Measurements from ENCODE around the gene ZNF503.
"Not testable (repeated sequence)": the region's sequence is repeated elsewhere in the genome, so short reads cannot be mapped to it uniquely, and the experiment has no call there.

The ZNF503 gene

DNA sequence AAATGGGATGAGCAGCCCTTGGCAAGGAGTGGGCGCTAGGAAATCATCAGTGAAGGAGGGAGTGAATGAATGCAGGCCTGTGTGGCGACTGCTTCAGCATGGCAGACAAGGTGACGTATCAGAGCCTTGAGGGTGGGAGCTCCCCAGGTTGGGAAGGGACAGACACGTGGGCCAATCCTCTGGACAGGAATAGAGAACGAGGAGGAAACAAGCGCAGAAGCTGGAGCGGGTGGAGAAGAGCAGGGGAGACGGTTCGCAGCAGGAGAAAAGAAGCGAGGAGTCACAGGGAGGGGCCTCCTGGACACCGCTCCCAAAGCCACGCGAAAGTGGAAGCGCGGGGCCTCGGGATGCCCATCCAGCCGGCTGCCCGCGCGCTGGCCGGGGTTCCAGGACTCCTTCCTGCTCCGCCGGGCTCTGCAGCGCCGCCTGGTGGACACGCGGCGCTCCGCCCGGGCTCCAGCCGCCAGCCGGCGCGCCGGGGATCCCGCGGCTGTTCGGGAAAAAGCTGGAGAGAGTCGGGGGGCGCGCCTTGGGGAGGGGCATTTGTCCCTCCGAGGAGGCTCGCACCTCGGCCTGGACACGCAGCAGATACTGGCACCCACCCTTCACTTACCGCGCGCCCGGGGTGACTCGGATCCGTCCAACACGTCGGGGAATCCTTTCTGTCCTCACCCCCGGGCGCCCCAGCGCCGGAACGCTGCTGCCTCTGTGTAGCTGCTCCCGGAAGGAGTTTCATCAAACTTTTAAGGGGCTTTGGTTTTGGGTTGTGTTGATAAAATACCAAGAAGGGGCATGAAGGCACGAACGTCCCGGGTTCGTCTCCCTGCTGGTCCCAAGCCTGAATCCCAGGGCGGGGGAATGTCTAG is 6.3 kb downstream of the ZNF503 start:
- DNase-seq (ENCODE audit: low spot score), result no peak

DNA sequence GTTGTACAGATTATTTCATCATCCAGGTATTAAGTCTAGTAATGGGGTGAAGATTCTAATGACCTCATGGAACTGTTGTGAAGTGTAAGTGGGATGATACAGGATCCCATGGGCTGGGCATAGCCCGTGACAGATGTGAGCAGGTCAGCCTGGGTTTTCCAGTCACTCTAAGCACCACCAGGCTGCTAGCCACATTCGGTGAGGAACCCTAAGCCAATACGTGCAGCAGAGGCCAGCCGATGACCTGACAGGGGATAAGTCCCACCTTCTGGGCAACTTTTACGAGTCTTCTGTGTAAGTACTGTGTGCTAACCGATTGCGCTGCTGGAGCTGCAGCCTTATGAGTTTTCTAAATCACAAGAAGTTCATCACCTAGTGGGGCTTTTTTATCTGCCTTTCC is 7.3 kb downstream of the ZNF503 start:
- no peak for DNase-seq (ENCODE audit: low spot score)

DNA sequence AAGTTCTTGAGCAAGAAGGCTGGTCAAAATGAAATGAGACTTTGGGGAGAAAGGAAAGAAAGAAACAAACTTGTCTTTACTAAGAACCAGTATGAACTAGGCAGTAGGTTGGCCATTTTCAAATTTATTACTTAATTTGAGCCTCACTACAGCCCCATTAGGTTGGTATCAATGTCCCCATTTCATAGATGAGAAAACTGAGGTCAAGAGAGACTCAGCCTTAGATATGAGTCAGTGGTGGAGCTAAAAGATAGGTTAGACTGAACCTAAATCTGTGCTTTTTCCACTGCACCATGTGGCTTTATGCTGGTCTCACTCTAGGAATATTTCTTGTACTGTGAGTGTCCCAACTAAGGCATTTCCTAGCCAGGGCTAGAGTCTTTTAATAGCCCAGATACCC is 8.8 kb downstream of the ZNF503 start:
- DNase-seq (ENCODE audit: low spot score), result no peak

DNA sequence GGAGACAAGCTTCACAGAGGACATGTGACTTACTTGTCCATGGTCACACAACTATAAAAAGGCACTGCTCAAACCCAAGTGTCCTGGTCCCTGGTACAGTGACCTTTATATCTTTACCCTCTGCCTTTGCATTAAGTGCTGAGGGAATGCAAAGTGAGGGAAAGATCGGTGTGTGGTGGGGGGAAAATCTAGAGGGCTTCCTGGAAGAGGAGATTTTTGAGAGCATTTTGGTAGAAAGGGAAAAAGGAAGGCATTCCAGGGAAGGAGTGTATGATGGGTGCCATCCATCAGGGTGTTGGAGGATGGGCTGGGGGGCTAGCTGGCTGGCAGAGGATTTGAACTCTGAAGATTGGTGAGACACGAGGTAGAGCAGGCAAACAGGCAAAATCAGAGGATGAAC is 9.3 kb downstream of the ZNF503 start:
- no peak for DNase-seq (ENCODE audit: low spot score)

DNA sequence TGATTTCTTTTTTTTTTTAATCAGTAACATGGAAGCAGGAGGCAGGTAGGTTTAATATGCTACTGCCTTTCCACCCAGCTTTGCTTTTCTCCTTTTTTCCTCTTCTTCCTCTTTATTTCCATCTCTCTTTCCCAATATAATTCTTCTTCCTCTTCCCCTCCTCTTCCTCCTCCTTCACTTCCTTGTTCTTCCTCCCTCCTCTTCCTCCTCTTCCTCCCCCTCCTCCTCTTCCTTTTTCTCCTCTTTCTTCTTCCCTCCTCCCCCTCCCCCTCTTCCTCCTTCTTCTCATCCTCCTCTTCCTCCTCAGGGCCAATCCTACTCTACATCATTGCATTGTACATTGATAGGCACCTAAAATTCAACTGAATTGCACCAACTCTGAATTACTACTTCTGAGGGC is 11.4 kb downstream of the ZNF503 start:
- DNase-seq (ENCODE audit: low spot score), result no peak

DNA sequence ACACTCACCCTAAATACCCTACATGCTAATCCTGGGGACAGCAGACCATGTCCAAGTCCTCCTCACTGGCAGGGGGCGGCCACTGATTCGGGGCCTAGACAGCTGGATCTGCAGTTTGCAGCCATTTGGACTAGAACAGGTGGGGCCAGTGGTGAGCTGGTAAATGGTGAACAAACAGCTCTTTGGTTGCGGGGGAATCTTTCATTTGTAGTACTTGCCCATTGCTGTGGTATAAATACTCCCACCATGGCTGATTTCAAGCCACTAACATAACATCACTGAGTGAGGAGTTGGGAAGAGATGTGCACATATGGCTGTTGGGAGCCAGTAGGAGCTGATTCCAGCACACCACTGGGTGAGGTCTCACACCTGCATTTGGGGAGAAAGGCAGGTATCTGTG is 13.5 kb downstream of the ZNF503 start:
- no peak for DNase-seq (ENCODE audit: low spot score)

GRCh38 chr10:75386128-75386527 is 15.4 kb downstream of the ZNF503 start:
- no peak for DNase-seq (ENCODE audit: low spot score)

GRCh38 chr10:75379817-75380216 is 21.7 kb downstream of the ZNF503 start:
- no peak for DNase-seq (ENCODE audit: low spot score)

- no peak for DNase-seq (ENCODE audit: low spot score)
Observed at GRCh38 chr10:75379212-75379724, 22.3 kb downstream of the ZNF503 start.

DNA sequence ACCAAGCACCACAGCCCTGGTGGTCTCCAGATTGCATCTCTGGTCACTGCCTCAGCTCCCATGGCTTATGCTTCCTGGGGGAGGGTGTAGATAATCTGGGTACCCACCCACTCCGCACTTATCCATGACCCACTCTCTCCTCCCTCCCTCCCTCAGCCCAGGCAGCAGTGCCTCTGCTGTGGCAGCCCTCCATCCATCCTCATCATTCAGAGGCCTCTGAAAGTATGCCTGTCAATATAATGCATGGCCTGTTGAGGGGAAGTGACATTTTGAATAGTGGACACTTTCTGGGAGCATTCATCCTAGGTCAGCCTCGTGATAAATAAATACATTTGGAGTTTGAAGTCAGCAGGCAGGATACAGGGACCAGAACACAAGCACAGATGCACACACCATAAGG is 23.2 kb downstream of the ZNF503 start:
- no peak for DNase-seq (ENCODE audit: low spot score)

GRCh38 chr10:75377869-75378268 is 23.7 kb downstream of the ZNF503 start:
- DNase-seq (ENCODE audit: low spot score), result no peak

DNA sequence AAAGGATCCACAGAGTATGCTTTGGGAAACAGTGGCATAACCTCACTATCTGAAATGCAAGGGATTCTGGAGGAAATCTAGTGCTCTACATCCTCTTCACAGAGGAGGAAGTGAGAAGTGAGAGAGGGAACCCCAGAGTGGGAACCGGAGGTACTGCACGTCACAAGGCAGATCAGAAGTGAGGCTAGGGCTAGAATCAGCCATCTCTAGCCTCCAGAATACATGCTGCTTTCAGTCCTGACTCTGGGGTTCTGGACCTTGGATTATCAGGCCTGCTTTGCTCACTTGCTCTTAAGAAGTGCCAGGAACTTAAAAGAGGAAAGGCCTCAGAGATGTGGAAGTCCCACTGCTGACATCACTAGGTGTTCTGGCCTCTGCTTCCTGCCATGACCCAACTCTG is 25.7 kb downstream of the ZNF503 start:
- DNase-seq (ENCODE audit: low spot score), result no peak

DNA sequence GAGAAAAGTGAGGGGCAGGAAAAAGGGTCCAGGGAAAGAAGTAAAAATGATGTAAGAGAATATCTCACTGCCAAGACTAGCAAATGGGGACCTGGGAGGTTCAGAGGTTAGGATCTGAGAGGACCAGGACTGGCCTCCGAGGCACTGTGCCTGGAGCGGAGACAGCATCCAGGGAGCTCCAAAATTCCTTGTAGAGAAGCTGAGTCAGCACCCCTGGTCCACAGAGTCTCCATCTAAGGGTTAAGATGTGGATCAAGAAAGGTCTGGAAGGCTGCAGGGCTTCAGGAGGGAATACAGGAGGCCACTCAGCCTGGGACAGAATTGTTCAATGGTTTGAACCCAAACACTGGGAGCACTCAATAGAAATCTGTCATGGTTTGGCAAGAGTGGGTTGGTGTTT is 30.6 kb downstream of the ZNF503 start:
- DNase-seq (ENCODE audit: low spot score), result no peak

- not testable (repeated sequence) for DNase-seq (ENCODE audit: low spot score)
Observed at GRCh38 chr10:75369838-75370237, 31.7 kb downstream of the ZNF503 start.

- no peak for DNase-seq (ENCODE audit: low spot score)
Observed at GRCh38 chr10:75367901-75368300, 33.7 kb downstream of the ZNF503 start.

- no peak for DNase-seq (ENCODE audit: low spot score)
Observed at GRCh38 chr10:75367021-75367487, 34.5 kb downstream of the ZNF503 start.

DNA sequence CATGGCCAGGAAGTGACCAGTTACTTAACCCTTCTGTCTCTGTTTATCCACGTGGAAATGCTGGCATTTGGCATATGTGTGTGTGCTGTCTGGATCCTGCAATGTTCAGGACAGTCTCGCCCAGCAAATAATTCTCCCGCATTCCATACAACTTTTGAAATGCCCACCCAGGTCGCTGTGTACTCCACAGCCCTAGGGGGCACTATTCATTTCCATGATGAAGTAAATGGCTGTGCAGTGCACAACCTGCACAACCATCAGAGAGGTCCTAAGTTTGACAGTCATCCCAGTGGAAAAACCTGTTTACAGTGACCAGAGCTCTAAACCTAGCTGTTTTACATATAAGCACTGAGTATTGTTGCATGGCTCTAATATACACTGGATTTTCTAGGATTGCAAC is 38.1 kb downstream of the ZNF503 start:
- DNase-seq (ENCODE audit: low spot score), result no peak

- not testable (repeated sequence) for DNase-seq (ENCODE audit: low spot score)
Observed at GRCh38 chr10:75359876-75360275, 41.7 kb downstream of the ZNF503 start.

- DNase-seq (ENCODE audit: low spot score), result no peak
Observed at GRCh38 chr10:75358835-75359421, 42.6 kb downstream of the ZNF503 start.

- no peak for DNase-seq (ENCODE audit: low spot score)
Observed at GRCh38 chr10:75358132-75358531, 43.4 kb downstream of the ZNF503 start.

- no peak for DNase-seq (ENCODE audit: low spot score)
Observed at GRCh38 chr10:75357500-75357899, 44.1 kb downstream of the ZNF503 start.

- no peak for DNase-seq (ENCODE audit: low spot score)
Observed at GRCh38 chr10:75356484-75356883, 45.1 kb downstream of the ZNF503 start.

DNA sequence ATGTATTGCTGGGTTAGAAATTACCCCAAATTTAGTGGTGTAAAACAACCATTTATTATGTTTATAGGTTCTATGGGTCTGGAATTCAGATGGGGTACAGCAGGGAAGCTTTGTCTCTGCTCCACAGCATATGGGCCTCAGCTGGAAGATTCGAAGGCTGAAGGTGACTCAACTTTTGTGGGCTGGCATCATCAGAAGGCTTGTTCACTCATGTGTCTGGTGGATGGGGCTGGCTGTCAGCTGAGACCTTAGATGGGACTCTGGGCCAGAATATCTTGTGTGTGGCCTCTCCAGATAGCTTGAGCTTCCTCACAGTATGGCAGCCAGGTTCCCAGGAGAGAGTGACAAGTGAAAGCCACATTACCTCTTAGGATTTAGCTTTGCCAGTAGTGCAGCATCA is 45.9 kb downstream of the ZNF503 start:
- no peak for DNase-seq (ENCODE audit: low spot score)

Data from CD4-positive, alpha-beta T cell treated with Interleukin-15 for 4 hours (primary cell).